Nephron (organoid): ENCODE data around the gene UBE3B.
"Not testable (repeated sequence)": the region's sequence is repeated elsewhere in the genome, so short reads cannot be mapped to it uniquely, and the experiment has no call there.

Experiments
- H3K27ac Mint-ChIP-seq, 3 experiments: 2 replicates each; pipeline ENCODE4 v1.8.0; 2020; ENCODE audit warnings: mixed read lengths in 3 of 3, mild to moderate bottlenecking in 2 of 3, moderate library complexity in 1 of 3
- H3K27me3 Mint-ChIP-seq: 2 replicates; pipeline ENCODE4 v1.8.0; 2021; ENCODE audit warnings: low read depth, mild to moderate bottlenecking, moderate library complexity, mixed read lengths
- H3K36me3 Mint-ChIP-seq: 2 replicates; pipeline ENCODE4 v1.8.0; 2020; ENCODE audit warnings: low read depth, mixed read lengths
- H3K4me1 Mint-ChIP-seq: 2 replicates; pipeline ENCODE4 v1.8.0; 2020; ENCODE audit warnings: mixed read lengths
- H3K4me3 Mint-ChIP-seq, 3 experiments: 2 replicates each; pipeline ENCODE4 v1.8.0; 2020; ENCODE audit warnings: mild to moderate bottlenecking in 3 of 3, mixed read lengths in 3 of 3, moderate library complexity in 2 of 3
- H3K9me3 Mint-ChIP-seq: 2 replicates; pipeline ENCODE4 v1.8.0; 2020; ENCODE audit warnings: mixed read lengths
- CTCF ChIP-seq, 3 experiments: fragments of 200-600 bp; sonication (generic); IDR thresholded peaks; one replicate each; pipeline ENCODE4 v1.5.0; 2021; ENCODE audit warnings: antibody characterized with exemption in 3 of 3; ENCODE audit not compliant: unreplicated experiment in 3 of 3

Gene UBE3B

GRCh38 chr12:109433618-109434017 lies 43.8 kb upstream of the UBE3B start:
- peak overlapping the region; percentile 62 to 83 (median 79) for H3K27ac Mint-ChIP-seq
- TF ChIP-seq CTCF (IDR thresholded peaks at IDR 0.05; ENCODE audit: unreplicated experiment in 3 of 3): peak; percentile 33 to 38 (median 36)
- H3K4me1 Mint-ChIP-seq: peaks cover 14% of the 10 kb centered on the region
- no peaks in the 10 kb centered on the region for H3K27me3 Mint-ChIP-seq
- no peaks in the 10 kb centered on the region for H3K9me3 Mint-ChIP-seq
- no peak overlapping the region for H3K4me3 Mint-ChIP-seq
- H3K36me3 Mint-ChIP-seq: peaks cover 3% of the 10 kb centered on the region

- Mint-ChIP-seq H3K9me3 (no peaks in the 10 kb centered on the region), H3K4me1 (peaks cover 14% of the 10 kb centered on the region), H3K27ac (peak overlapping the region in 1 of 3 experiments; percentile 24), H3K36me3 (peaks cover 3% of the 10 kb centered on the region), H3K4me3 (no peak overlapping the region), H3K27me3 (no peaks in the 10 kb centered on the region)
- TF ChIP-seq CTCF (IDR thresholded peaks at IDR 0.05; ENCODE audit: unreplicated experiment in 3 of 3): no peak
These were observed 42.9 kb upstream of the UBE3B start for GRCh38 chr12:109434582-109434981.

- Mint-ChIP-seq H3K27me3 (no peaks in the 10 kb centered on the region), H3K4me1 (peaks cover 14% of the 10 kb centered on the region), H3K4me3 (no peak overlapping the region), H3K36me3 (peaks cover 3% of the 10 kb centered on the region), H3K27ac (no peak overlapping the region), H3K9me3 (no peaks in the 10 kb centered on the region)
- TF ChIP-seq CTCF (IDR thresholded peaks at IDR 0.05; ENCODE audit: unreplicated experiment in 3 of 3): no peak
These were observed 41.8 kb upstream of the UBE3B start for GRCh38 chr12:109435428-109436187.

GRCh38 chr12:109436188-109436560 lies 41.3 kb upstream of the UBE3B start:
- Mint-ChIP-seq H3K4me1 (peaks cover 14% of the 10 kb centered on the region), H3K4me3 (no peak overlapping the region), H3K36me3 (peaks cover 3% of the 10 kb centered on the region), H3K27me3 (no peaks in the 10 kb centered on the region), H3K27ac (no peak overlapping the region), H3K9me3 (no peaks in the 10 kb centered on the region)
- TF ChIP-seq CTCF (IDR thresholded peaks at IDR 0.05; ENCODE audit: unreplicated experiment in 3 of 3): no peak

GRCh38 chr12:109439181-109439580 lies 38.3 kb upstream of the UBE3B start:
- no peak overlapping the region for H3K4me3 Mint-ChIP-seq
- H3K36me3 Mint-ChIP-seq: peaks cover 9% of the 10 kb centered on the region
- TF ChIP-seq CTCF (IDR thresholded peaks at IDR 0.05; ENCODE audit: unreplicated experiment in 3 of 3): no peak
- no peaks in the 10 kb centered on the region for H3K9me3 Mint-ChIP-seq
- H3K4me1 Mint-ChIP-seq: peaks cover 4% of the 10 kb centered on the region
- H3K27ac Mint-ChIP-seq: no peak overlapping the region
- H3K27me3 Mint-ChIP-seq: no peaks in the 10 kb centered on the region

- H3K36me3 Mint-ChIP-seq: peaks cover 17% of the 10 kb centered on the region
- H3K4me1 Mint-ChIP-seq, H3K9me3 Mint-ChIP-seq: not testable (repeated sequence)
These were observed 37.5 kb upstream of the UBE3B start for GRCh38 chr12:109439951-109440350.

More at GRCh38 chr12:109439951-109440350, 37.5 kb upstream of the UBE3B start:
- not testable (repeated sequence) for H3K27ac Mint-ChIP-seq, H3K4me3 Mint-ChIP-seq, H3K27me3 Mint-ChIP-seq
